ENCODE data around the gene C9.
"Not testable (repeated sequence)": the region's sequence is repeated elsewhere in the genome, so short reads cannot be mapped to it uniquely, and the experiment has no call there.

The C9 gene

DNA sequence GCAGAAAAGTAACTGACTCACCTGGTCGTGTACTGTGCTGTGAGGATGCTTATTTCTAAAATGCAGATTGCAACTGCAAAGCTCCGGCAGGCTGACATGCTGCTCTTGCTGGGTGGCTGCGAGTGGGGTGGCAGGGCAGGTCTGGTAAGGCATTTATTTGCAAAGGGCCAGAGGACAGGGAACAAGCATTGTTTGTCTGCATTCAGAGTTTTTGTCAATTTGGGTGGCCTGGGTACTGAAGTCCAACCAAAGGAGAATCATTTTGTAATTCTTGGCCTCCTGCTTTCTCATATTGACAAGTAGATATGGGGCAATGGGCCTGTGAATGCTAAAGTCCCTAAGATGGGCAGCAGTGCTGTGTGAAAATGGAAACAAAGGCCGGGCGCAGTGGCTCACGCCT, at the start of gene C9:
Gene C9, minus strand, starts transcription at position 129 of the 400 bp plus-strand sequence. Its CDS starts 31 bp downstream, at position 98.
- DNase-seq = no peak

DNA sequence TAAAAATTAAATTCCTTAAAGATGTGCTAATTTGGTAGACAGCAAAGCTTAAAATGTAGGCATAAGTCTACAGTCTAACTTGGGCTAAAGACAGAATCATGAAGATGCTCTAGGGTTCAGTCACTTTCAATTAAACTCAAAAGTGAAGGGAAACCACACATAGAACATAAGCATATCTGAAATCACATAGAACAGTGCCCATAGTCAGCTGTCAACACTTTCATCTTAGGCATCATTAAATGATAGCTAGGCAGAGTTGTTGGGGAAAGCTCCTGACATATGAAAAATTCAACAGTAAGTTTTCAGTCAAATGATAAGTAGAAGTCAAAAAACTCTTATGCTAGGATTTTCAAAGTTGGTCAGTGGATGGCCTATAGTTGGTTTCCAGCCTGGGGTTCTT, 49.5 kb upstream of the C9 start:
- DNase-seq = no peak

- DNase-seq = no peak
Measured at GRCh38 chr5:39412721-39413394, 48.6 kb upstream of the C9 start.

DNA sequence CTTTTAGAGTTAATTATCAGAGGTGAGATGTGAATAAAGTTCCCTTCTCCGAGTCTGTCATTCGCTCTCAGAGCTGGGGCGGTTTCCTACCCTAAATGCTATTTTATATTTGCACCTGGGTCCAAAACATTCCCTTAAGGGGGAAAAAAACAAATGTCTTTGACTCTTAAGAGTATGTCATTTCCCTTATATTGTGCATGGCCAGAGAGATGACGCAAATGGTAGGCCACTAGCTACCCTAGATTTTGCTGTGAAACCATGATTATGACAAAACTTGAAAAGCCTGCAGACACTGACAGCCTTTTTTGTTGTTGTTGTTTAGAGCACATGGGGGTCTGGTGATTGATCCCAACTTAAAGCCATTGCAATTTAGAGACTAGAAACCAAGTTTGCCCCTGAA, 47.7 kb upstream of the C9 start:
- DNase-seq = no peak

- peak; percentile 91 for DNase-seq
Measured at GRCh38 chr5:39411061-39411460, 46.8 kb upstream of the C9 start.

DNA sequence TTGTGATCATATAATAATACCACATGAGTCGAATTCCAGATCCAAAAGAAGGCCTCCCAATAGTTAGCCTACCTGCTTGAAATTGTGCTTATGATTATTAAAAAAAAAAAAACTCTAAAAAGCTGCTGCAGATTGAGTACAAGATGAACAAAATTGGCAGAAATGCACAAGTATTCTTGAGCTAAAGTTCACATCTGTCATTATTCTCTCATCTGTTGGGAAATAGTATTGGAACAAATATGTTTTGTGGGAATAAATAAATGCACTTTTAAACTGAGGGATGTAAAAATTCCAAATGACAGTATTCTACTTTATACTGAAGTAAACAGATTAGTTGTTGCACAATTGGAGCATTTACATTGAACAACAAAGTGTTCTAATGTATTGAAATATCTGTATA, 44.7 kb upstream of the C9 start:
- DNase-seq = no peak

DNA sequence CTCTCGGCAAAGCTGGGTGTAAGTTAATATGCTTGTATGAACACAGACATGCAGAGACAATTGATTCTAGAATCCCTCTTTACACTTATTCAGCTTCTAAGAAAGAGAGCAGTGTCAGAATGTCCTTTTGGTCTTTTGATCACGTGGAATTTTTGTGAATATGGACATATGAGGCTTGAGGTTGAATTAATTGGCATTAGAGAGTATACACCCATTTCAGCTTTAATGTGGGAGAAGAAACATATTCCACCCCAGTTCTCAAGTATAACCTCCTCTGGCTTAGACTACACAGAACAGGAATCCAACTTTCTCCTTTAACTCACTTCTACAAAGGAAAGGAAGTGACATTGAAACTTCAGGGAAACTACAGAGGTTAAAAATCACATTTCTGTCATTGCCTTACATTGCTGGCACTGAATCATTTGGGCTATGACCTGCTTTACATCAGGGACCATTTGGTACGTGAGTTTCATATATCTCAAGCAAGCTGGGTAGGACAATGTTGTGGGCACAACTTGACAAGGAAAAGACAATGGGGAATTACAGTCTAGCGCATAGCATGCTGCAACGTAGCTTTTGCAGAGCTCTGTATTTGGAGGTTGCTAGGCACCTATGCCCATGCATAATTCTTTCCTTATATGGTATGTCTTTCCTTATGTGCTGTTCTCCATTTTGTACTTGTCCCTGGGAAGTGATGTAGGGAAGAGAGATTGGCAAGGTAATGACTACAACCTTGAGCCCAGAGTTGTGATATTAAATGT, 41.0 kb upstream of the C9 start:
- DNase-seq = no peak

- DNase-seq = not testable (repeated sequence)
Measured at GRCh38 chr5:39403761-39404160, 39.5 kb upstream of the C9 start.

- DNase-seq = peak; percentile 33
Measured at GRCh38 chr5:39402140-39402539, 37.8 kb upstream of the C9 start.

DNA sequence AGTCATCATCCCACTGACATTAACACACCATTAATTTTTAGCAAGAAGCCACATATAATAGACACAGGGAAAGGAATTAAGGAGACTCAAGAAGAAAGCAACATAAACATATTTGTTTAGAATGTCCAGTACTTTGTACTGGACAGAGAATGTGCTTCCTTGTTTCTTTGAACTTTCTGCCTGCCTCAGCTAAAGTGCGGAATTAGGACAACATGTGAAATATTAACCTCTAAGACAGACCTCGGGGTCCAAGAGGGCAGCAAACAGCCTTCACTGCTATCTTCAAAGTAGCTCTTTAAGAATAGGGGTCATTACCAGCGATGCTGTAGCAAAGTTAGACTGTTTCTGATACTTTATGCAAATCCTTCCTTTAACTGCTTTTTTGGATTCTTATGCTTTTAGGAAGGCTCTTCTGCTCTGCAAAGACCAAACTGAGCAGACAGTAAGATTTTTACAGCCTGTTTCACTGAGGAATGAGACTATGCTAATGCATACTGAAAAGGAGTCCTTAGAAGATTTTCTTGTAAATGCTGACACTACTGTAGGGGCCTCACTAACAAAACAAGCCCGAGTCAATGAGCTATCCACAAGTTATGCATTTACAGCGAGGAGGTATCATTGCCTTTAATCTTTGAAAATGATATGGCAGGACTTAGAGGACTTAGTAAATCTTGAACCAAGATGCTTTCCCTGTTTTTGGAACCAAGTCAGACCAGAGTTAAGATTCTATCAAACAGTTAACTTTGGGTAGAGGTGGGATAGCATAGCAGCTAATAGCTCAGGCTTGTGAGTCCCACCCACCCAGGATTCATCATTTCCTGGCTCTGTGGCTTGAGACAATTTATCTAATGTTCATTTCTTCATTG, 36.7 kb upstream of the C9 start:
- no peak for DNase-seq

DNA sequence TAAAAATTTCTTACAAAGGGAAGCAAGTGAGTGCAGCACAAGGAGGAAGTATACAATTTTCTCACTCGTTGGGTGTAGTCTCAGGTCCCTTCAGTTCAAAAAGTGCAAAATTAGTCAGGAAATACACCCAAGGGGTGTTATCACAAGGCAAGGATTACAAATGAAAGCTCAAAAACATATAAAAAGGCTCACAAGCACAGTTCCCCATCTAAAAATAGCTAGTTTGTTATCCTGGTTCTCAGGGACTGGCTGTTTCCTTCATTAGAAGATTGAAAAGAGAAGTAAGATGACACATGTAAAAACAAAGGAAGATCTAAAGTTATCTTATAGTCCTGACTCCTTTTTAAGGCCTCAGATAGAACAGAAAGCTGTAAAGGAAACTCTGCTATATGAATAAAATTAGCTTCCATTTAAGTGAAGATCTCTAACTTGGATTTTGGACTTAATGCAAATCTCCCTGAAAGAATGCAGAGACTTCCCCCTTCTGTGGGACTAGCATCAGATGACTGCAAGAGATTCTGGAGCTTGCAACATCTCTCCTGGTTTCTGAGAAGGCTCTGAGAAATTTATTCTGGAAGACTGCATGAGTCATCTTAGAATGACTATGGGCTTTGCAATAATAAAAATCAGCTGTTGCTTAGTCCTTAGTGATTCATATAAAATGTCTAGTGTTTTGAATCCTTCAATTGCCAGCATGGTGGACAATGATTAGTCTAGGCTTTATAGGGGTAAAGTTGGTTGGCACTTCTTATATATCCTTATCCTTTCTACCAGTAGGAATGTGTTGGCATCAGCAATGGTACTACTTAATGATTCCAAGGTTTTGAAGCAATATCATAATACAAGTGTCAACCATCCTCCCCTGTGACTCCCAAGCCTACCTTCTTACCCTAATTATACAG, 35.1 kb upstream of the C9 start:
- DNase-seq = peak; percentile 99

DNA sequence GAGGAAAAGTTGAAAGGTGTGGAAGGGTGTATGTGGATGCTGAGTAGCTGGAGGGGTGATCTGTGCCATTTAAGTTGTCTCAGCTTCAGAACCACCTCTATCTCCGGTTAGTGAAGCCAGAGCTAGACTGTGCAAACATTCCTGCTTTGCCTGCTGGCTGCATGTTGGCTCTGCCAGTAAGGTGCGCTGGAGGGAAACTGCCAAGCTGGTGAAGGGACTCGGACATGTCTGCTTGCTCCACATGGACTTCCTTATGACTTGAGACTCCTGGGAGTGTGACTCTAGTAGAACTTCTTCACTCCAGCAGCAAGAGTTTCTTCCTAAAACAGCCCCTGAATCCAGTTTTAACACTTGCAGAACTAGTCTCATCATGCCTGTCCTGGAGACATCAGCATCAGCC, 32.5 kb upstream of the C9 start:
- DNase-seq = no peak

- DNase-seq = peak; percentile 37
Measured at GRCh38 chr5:39395521-39395920, 31.2 kb upstream of the C9 start.

- DNase-seq = peak; percentile 93
Measured at GRCh38 chr5:39394946-39395345, 30.7 kb upstream of the C9 start.

DNA sequence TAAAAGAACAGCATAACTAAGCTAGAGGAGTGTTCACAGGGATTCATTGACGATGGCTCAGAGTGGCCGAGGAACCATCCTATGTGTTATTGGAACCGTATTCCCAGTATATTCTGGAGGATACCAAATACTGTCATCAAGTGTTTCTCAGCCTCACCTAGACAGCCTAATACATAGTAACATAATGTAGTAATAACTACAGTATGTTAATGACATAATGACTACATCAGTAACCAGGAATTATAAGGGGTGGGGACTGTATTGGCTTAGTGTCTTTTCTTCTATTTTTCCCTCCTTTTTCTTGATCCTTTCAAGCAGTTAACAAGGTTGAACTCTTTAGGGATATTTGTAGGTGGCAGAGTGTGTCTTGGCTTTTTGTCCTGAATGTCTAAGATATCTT, 26.6 kb upstream of the C9 start:
- no peak for DNase-seq

DNA sequence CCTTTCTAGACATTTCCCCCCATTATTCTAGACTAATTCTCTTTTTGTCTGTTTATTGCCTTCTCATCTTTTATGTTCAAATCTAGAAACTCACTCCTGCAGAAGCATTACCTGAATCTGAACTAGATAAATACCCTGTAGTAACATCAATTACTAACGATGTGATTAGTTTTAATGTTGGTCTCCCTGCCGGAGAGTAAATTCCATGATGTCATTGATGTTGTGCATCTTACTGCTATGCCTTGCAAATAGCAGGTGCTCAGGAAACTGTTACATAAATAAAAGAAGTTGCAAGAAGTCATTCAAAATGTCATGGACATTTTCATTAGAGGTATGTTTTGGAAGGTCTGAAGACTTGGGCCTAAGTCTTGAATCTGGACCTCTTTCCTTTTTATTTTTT, 23.0 kb upstream of the C9 start:
- no peak for DNase-seq

DNA sequence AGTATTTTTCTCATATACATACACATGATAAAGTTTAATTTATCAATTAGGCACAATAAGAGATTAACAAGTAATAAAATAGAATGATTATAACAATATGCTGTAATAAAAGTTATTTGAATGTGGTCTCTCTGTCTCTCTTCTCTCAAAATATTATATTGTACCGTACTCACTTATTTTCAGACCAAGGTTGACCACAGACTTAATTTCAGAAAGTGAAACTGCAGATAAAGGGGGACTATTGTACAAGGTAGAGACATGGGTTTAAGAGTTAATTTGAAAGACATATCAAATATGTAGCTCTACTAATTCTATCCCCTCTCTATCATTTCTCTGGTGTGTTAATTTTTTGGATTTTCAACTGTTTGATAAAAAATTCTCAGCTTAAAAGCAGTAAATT, 20.0 kb upstream of the C9 start:
- DNase-seq = no peak

DNA sequence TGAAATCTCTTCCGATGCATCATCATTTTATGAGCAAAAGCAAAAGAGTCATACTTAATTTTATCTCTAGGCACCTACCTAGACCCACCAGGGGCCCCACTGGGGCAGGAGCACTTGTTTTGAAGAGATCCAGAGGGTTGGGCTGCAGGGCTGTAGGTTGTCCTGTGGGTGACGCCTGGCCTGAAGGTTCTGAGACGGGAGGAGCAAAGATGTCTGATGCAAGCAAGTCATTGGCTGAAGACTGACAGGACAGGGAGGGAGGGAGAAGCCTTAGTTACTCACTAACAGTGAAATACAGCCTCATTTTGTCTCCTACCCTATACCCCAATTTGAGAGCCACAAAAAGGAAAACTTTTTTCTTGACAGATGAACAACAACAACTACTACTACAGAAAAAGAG, 17.1 kb upstream of the C9 start:
- no peak for DNase-seq

DNA sequence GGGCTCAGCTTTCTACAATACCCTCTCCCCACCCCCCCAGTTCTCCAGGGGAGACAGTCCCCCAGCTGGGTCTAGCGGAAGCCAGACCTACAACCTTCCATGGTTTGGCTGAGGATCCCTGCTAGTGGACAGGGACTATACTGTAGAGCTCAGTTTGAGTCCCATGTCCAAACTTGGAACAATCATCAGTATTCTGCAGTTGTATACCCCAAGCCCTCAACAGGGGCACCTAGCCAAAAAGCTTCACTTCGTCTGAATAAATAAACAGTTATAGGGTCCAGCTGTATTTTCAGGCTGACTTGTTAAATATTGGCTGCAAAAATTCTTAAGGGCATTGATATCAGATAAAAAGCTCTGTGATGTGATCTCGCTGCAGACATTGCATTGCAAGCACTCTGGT, 15.4 kb upstream of the C9 start:
- no peak for DNase-seq

DNA sequence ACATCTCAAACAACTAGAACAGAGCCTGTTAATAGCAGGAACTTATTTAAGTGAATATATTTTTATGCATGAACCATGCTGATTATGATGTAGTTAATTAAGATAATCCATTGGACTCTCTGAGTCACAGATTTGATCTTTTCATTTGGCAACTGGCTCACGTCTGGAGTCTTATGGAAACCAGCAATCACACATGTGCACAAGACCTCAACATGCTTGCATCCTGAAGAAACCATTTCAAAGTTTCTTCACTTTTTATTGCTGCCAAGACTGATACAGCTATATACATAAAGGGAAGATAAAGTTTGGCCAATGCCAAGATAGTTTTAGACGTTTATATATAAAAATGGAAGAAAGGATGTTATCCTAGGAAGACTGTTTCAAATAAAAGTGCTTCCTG, 13.3 kb upstream of the C9 start:
- DNase-seq = no peak

DNA sequence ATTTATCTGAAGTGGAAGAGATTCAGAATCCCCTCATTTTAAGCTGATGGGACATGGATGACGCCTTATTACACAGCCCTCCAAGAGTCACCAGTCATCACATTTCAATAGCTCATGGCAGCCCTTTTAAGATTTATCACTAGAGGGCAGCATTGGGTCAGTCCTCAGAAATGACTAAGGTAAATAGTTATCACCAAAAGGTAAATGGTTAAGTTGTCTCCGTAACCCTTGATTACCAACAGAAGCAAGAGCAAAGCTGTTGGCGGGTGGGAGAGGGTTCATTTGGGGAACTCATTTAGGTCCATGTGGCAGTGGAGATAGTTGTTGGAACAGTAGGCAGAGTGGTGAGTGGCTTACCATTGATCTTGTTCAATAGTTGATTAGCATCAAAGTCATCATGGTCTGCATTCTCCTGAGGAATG, 12.0 kb upstream of the C9 start:
- DNase-seq = peak; percentile 53

DNA sequence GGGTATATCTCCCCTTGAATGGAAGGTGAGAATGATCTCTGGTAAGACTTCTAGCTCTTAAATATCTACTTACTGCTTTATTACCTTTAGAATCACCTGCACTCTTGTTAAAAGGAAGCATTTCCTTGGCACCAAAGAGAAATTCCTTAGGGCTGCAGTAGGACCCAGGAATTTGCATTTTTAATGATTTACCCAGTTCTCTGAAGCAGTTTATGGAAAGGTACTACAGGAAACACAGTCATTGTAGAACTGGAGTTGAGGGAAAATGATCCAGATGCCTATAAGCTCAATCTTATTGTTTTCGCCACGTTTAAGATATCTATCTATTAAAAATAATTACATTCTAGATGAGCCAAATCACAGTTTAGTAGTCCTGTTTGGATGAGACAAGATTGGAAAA, 9.5 kb upstream of the C9 start:
- DNase-seq = no peak

- DNase-seq = no peak
Measured at GRCh38 chr5:39371367-39371635, 7.0 kb upstream of the C9 start.

Data from HCEC 1CT (cell line).